GM19239 (cell line): ENCODE data around the gene LCLAT1.
"Not testable (repeated sequence)": the region's sequence is repeated elsewhere in the genome, so short reads cannot be mapped to it uniquely, and the experiment has no call there.

ENCODE experiments used
- DNase-seq: peaks from one replicate; pipeline ENCODE4 v3.0.0; 2011; ENCODE audit warnings: low spot score; ENCODE audit not compliant: insufficient read length
- FAIRE-seq: peaks from 2 replicates; lab custom pipeline; 2011; peaks lifted over from hg19 to GRCh38; lab: Jason Lieb, UNC

LCLAT1 gene

DNA sequence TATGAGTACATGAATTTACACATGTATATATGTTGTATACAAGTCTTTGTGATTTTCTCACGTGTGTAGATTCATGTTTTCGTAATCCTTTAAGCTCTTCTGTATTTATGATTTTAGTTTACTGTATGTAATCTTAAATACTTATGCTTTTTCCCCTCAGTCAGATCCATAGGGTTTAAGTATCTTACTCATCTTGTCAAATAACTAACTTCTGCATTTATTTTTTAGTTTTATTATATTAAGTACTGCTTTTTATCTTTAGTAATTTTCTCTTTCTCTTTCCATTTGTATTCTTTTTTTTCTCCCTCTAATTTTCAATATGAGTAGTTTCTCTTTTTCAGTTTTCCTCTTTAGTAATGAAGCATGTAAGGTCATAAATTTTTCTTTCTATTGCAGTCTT lies 179.4 kb downstream of the LCLAT1 start:
- peak; percentile 52 for FAIRE-seq
- no peak for DNase-seq

DNA sequence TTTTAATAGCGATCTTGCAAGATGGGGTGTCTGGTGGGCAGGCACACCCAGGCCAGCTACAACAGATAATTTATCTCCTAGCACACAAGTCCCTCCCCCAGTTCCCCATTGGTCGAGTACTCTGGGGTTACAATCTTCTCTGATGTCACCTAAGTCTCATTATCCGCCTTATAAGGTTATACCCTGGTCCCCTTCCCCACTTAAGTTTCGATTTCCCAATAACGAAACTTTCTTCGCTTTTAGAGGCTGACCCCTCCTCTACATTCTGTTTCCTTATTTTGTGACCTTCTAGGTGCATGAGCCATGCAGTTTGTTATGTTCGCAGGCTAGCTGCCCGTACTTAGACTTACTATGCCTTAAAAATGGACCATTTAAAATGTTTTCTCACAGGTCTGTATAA lies 180.1 kb downstream of the LCLAT1 start:
- no peak for DNase-seq

DNA sequence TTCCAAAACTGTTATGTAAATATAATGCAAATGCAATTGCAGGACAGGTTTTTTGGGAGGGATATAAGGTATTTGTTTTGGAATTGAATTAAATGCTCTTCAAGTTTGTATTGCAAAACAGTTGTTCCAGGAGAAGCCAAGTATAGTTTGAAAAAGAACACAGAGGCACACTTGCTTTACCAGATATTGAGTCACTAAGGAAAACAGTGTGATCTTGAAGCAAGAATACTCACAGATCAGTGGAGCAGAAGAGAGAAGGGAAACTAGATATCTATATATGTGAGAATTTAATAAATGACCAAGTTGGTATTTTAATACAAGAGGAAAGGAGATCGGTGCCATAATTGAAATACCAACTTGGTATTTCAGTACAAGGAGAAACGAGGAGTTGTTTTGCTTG lies 181.3 kb downstream of the LCLAT1 start:
- no peak for DNase-seq
- FAIRE-seq, result peak; percentile 76

More for the DNA sequence above, 180.1 kb downstream of the LCLAT1 start:
- peak; percentile 98 for FAIRE-seq

DNA sequence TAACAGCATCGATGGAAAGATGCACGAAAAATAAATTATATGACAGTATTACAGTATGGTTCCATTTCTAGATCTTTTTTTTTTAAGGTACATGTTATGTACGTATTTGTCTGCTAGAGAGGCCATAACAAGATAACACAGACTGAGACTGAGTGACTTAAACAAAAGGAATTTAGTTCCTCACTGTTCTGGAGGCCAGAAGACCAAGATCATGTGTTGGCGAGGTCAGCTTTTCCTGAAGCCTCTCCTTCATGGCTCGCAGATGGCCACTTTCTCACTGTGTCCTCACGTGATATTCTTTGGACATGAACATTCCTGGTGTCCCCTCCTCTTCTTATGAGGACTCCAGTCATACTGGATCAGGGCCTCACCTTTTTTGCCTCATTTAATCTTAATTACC lies 182.8 kb downstream of the LCLAT1 start:
- no peak for DNase-seq
- no peak for FAIRE-seq

- DNase-seq (peak; percentile 20), FAIRE-seq (peak; percentile 92)
These were observed 184.1 kb downstream of the LCLAT1 start for GRCh38 chr2:30631051-30631671.

- no peak for DNase-seq
- FAIRE-seq, result no peak
These were observed 186.0 kb downstream of the LCLAT1 start for GRCh38 chr2:30633039-30633438.

DNA sequence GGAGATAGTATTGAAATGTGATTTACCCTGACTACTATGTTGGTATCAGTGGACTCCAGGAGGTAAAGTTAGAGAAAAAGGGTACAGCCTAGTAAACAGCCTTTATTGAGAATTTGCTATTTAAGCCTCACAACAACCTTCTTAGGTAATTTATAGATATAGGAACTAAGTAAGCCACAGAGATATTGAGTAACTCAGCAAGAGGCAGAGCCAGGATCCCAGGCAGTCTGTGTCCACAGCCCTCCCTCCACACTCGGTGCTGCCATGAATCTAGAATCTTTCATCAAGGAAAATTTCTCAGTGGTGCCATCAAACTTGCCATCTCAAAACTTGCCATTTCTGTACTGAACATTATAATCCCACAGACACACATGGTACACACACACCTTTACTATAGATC lies 189.3 kb downstream of the LCLAT1 start:
- FAIRE-seq, result no peak
- DNase-seq, result no peak

DNA sequence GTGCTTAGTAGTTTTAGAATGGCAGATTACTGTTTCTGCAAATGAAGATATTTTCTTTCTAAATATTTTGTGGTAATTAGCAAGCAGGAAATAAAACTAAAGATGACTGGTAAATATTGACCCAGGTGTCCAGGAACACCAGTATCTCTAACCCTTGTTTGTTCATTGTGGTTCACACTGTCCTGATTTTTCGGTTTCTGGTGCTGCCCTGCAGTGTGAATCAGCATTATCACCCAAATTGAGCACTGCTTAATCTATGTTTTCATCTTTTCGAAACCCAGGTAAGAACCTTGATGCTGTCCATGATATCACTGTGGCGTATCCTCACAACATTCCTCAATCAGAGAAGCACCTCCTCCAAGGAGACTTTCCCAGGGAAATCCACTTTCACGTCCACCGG lies 192.8 kb downstream of the LCLAT1 start:
- FAIRE-seq (no peak), DNase-seq (no peak)

- no peak for DNase-seq
- FAIRE-seq, result no peak
These were observed 194.8 kb downstream of the LCLAT1 start for GRCh38 chr2:30641765-30642345.

- not testable (repeated sequence) for FAIRE-seq, DNase-seq
These were observed 196.0 kb downstream of the LCLAT1 start for GRCh38 chr2:30643013-30643412.

- FAIRE-seq (no peak), DNase-seq (no peak)
These were observed 196.6 kb downstream of the LCLAT1 start for GRCh38 chr2:30643674-30644073.

GRCh38 chr2:30645081-30645744 lies 198.2 kb downstream of the LCLAT1 start:
- FAIRE-seq (no peak), DNase-seq (no peak)

- FAIRE-seq, result no peak
- no peak for DNase-seq
These were observed 198.7 kb downstream of the LCLAT1 start for GRCh38 chr2:30645745-30646119.

DNA sequence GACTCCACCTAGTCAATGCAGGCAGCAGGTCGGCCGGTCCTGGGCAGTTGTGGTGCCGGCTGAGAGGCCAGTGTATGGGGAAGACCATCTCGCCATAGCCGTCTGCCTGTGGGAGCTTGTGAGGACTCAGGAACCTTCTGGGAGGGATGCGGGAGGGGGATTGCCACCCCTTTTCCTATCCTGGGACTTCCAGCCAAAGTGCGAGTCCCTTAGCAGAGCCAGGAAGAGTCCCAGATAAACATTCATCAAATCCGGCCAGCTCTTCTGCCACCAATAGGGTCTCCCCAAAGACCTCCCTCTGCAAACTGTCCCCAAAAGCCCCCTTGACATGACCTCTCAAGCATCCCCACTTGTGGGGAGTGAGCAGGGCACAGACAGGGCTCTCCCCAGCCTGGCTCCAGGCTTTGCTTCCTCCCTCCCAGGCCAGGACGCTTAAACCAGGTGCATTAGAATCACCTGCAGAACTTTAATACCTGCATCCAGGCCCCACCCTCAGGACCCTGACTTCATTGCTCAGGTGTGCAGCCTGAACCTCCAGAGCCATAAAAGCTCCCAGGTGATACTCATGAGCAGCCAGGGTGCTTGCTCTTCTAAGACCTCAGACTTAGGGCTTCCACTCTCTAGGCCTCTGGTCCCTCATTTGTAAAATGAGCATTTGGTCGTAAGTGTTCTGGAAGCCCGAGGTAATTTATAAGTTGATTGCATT lies 200.9 kb downstream of the LCLAT1 start:
- FAIRE-seq (no peak), DNase-seq (no peak)

DNA sequence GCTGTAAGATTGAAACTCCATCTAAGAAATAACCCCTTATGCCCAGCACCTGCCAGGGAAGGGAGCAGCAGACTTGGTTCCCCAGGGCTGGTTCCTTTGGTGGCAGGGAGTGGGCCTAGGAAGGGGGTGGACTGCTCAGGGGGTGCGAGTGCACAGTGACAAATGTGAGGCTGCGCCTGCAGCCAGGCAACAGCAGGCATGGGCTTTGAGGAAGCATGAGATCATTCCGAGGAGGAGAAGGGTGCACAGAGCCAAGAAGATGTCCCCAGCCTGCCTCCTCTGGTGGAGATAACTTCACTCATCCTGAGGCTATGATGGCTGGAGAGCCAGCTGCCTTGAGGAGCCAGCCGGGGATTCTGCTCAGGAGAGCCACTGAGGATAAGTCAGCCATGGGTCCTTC lies 202.2 kb downstream of the LCLAT1 start:
- DNase-seq (no peak), FAIRE-seq (no peak)

DNA sequence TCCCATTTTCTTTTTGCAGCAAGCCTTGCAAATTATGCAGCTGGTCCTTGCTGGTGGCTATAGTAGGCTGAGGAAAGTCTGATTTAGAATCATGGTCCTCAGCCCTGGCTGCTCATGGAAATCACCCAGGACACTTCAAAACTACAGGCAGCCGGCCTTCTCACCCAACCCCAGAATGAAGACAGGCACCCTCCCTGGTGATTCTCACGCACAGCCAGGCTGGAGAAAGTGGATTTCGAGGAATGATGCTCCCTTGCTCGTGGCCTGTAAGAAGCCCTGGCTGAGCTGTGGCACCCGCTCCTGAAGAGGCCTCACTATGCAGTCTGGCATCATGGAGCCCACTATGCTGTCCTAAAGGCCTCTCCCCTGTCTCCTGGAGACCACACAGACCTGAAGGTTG lies 202.8 kb downstream of the LCLAT1 start:
- FAIRE-seq (no peak), DNase-seq (no peak)

DNA sequence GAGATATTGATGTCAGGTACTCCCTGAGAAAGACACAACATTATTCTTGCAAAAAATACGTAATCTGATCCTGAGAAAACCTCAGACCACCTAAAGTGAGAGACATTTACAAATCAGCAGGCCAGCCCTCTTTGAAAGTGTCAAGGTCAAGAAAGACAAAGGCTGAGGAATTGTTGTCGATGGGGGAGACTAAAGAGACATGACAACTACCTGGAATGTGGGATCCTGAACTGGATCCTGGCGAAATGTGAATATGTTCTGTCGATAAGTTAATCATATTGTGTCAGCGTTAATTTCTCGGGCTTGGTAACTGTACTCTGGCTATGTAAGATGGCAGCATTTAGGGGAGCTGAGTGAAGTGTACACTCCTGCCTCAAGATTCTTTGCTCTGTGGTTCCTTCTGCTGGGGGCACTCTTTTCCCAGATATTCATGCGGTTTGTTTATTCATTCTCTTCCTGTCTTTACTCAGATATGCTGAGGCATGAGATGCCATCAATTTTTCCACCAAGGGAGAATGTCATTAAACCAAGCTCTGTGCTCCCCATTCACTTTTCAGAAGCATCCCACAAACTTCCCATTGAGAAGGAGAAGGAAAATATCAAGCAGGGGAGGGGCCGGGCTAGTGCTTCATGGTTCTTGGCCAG lies 205.3 kb downstream of the LCLAT1 start:
- DNase-seq, result no peak
- no peak for FAIRE-seq

GRCh38 chr2:30653847-30654246 lies 206.8 kb downstream of the LCLAT1 start:
- no peak for FAIRE-seq
- DNase-seq, result no peak

DNA sequence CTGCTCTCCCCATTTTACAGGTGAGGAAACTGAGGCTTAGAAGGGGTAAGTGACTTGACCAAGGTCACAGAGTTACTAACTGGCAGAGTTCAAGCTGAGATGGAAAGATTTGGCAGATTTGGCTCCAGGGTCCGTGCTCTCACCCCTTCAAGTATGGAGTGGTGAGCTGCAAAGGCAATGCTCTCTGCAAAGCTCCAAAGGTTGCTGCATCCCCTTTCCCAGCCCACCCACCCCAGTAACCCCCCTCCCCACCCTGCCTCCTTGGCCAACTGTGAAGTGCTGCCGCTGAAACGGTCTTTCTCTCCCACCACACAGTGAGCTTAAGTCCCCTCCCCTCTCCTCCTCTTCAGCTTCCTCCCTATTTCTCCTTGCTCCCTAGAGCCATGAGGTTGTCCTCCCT lies 207.4 kb downstream of the LCLAT1 start:
- no peak for FAIRE-seq
- DNase-seq, result no peak

GRCh38 chr2:30655211-30655610 lies 208.2 kb downstream of the LCLAT1 start:
- FAIRE-seq, result no peak

DNA sequence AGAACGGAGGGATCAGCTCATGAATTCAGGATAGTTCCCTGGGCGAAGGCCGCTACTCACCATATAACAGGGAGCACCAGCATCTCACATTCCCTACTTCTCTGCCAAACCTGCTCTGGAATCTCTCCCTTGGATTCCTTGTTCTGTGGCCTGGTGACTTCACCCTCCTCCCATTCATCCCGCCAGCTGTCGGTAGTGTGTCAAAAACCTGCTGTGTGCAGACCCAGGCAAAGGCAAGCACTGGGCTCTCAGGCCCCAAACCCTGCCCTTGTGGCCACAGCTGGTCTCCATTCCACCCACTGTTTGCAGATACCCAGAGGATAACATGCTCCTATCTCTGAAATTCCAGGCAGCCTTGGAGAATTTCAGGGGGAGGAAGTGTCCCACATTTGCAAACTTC lies 208.6 kb downstream of the LCLAT1 start:
- FAIRE-seq, result no peak
- no peak for DNase-seq

More at GRCh38 chr2:30655211-30655610, 208.2 kb downstream of the LCLAT1 start:
- DNase-seq, result no peak
